Bronchial epithelial cell (primary cell): ENCODE results near the gene ADGRL2. TPM values are rescaled to one million over a fixed set of nuclear protein-coding genes. Genes with fewer than 3 reads are reported as not detected.

ENCODE experiments used
- DNase-seq: peaks from one replicate; pipeline ENCODE4 v3.0.0-alpha.2; 2010; ENCODE audit warnings: low read depth
- FAIRE-seq: peaks from 2 replicates; lab custom pipeline; 2011; peaks lifted over from hg19 to GRCh38; lab: Jason Lieb, UNC
- H3K27me3 ChIP-seq: 2 replicates; pipeline ENCODE4 v1.5.1; 2011; ENCODE audit warnings: low read length; ENCODE audit not compliant: control insufficient read depth, insufficient read depth
- H3K36me3 ChIP-seq: 2 replicates; pipeline ENCODE4 v1.5.1; 2011; ENCODE audit warnings: low read length; ENCODE audit not compliant: control insufficient read depth, insufficient read depth
- H3K4me3 ChIP-seq: 2 replicates; pipeline ENCODE4 v1.5.1; 2011; ENCODE audit warnings: mild to moderate bottlenecking, low read depth, low read length, control low read depth
- CTCF ChIP-seq: IDR thresholded peaks from 2 replicates; pipeline ENCODE4 v1.5.1; 2011; ENCODE audit warnings: mild to moderate bottlenecking, moderate library complexity, low read length, control low read depth, inconsistent platforms; ENCODE audit not compliant: insufficient read depth, severe bottlenecking
- total RNA-seq: library from RNA; depleted of rRNA; stranded (reverse); fragments of >200 nt; gene quantifications from 2 replicates; pipeline ENCODE4 v1.2.1, GENCODE V29; 2014

The ADGRL2 gene
- total RNA-seq = 35.3 and 82.7 TPM in 2 replicates

DNA sequence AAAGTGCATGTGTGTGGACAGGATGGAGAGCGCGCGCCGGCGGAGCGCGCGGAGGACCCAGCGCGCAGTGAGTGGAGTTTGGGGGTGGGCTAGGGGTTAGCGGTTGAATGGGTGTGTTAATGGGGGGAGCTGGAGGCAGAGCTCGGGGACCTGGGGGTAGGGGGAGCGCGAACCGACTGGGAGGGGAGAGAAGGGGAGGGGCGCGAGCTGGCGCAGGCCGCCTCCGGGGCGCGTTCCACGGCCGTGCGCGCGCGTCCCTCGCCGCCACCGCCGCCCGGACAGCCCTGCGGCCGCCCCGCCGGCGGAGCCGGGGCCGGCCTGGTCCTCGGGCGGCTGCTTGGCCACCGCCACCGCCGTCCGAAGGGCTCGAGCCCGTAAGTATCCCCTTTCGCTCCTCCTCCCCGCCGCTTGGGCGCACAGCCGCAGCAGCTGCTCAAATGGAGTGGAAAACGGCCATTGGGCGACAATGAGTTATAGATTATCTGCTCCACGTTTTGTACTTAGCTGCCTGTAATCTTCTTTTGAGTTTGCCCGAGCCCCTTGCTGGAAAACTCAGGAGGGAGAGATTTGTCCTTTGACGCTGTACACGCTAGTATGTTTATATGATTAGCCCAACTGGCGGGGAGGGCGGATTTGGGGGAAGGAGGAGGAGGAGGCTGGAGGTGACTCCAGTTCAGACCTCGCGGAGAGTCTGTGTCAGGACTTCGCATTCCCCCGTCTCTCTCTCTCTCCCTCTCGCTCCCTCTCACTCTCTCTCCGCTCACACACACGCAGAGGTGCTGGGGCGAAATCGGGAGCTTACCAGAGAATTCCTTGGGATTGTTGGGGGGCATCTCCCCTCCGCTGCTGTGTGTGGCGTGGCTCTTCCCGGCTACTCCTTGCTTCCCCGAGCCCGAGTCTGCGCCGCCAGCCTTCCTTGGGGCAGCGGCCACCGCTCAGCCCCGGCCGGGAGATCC lies at the start of gene ADGRL2:
ADGRL2 (plus strand) TSS at position 240 of the 956 bp plus-strand sequence. CDS start 36,051 bp downstream, outside the sequence.
- FAIRE-seq = peak; percentile 72
- Histone ChIP-seq H3K4me3 (peak within 1 kb of the TSS; percentile 88), H3K36me3 (no peaks in the 10 kb centered on the region), H3K27me3 (no peaks in the 10 kb centered on the region)
- DNase-seq = peak; percentile 77
- no peak for TF ChIP-seq CTCF

DNA sequence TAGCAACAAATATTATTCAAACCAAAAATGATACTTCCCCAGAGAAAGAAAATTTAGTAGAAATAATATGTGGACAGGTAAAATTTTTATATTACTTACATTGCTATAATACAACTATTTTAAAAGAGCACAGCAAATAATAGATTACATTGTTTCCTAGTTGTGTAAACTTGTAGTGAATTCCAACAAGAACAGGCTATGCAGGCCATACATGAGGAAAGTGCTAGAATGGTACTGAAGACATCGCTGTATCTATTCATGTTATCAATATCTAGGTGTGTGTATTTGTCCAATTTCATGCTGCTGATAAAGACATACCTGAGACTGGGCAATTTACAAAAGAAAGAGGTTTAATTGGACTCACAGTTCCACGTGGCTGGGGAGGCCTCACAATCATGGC lies 47.9 kb upstream of the ADGRL2 start:
- no peaks in the 10 kb centered on the region for H3K36me3 ChIP-seq
- TF ChIP-seq CTCF = no peak
- FAIRE-seq = no peak
- no peaks in the 10 kb centered on the region for H3K27me3 ChIP-seq
- H3K4me3 ChIP-seq = no peak overlapping the region
- DNase-seq = no peak

GRCh38 chr1:81754424-81754823 lies 46.3 kb upstream of the ADGRL2 start:
- no peak for TF ChIP-seq CTCF
- FAIRE-seq = no peak
- no peaks in the 10 kb centered on the region for H3K36me3 ChIP-seq
- H3K27me3 ChIP-seq = no peaks in the 10 kb centered on the region
- no peak for DNase-seq
- no peak overlapping the region for H3K4me3 ChIP-seq

- no peak for TF ChIP-seq CTCF
- DNase-seq = no peak
- Histone ChIP-seq H3K4me3 (no peak overlapping the region), H3K36me3 (no peaks in the 10 kb centered on the region), H3K27me3 (no peaks in the 10 kb centered on the region)
- FAIRE-seq = no peak
These were observed 43.9 kb upstream of the ADGRL2 start for GRCh38 chr1:81756872-81757271.

- TF ChIP-seq CTCF = no peak
- no peaks in the 10 kb centered on the region for H3K36me3 ChIP-seq
- no peak overlapping the region for H3K4me3 ChIP-seq
- H3K27me3 ChIP-seq = no peaks in the 10 kb centered on the region
- FAIRE-seq (no peak), DNase-seq (no peak)
These were observed 43.2 kb upstream of the ADGRL2 start for GRCh38 chr1:81757398-81758020.
